Stimulated activated CD4-positive, alpha-beta T cell treated with anti-CD3 and anti-CD28 coated beads, Interleukin-15, amount 100 ng/mL, for 24 hours (primary cell): ENCODE measurements around the gene PHLDB1.
A peak's percentile ranks its signal among the peaks of the same experiment; 100 is the strongest.

Source experiments
- DNase-seq: peaks from one replicate; pipeline ENCODE4 v3.0.0-alpha.2; 2020

Gene PHLDB1

GRCh38 chr11:118641397-118642019 is 34.1 kb downstream of the PHLDB1 start:
- no peak for DNase-seq

- no peak for DNase-seq
Observed at GRCh38 chr11:118643142-118643994, 36.0 kb downstream of the PHLDB1 start.

- no peak for DNase-seq
Observed at GRCh38 chr11:118643995-118644345, 36.6 kb downstream of the PHLDB1 start.

GRCh38 chr11:118644496-118644895 is 37.1 kb downstream of the PHLDB1 start:
- no peak for DNase-seq

- no peak for DNase-seq
Observed at GRCh38 chr11:118645066-118645715, 37.8 kb downstream of the PHLDB1 start.

- DNase-seq: no peak
Observed at GRCh38 chr11:118646393-118646792, 39.0 kb downstream of the PHLDB1 start.

GRCh38 chr11:118648291-118648690 is 40.9 kb downstream of the PHLDB1 start:
- no peak for DNase-seq

- no peak for DNase-seq
Observed at GRCh38 chr11:118649941-118650340, 42.5 kb downstream of the PHLDB1 start.

- DNase-seq: no peak
Observed at GRCh38 chr11:118650366-118650765, 43.0 kb downstream of the PHLDB1 start.

GRCh38 chr11:118651820-118652219 is 44.4 kb downstream of the PHLDB1 start:
- DNase-seq: no peak

GRCh38 chr11:118652681-118653181 is 45.3 kb downstream of the PHLDB1 start:
- DNase-seq: no peak

GRCh38 chr11:118653684-118654390 is 46.4 kb downstream of the PHLDB1 start:
- no peak for DNase-seq

- no peak for DNase-seq
Observed at GRCh38 chr11:118655486-118656190, 48.2 kb downstream of the PHLDB1 start.

- DNase-seq: no peak
Observed at GRCh38 chr11:118656563-118657165, 49.2 kb downstream of the PHLDB1 start.

- DNase-seq: no peak
Observed at GRCh38 chr11:118657238-118657637, 49.8 kb downstream of the PHLDB1 start.

GRCh38 chr11:118657709-118658428 is 50.5 kb downstream of the PHLDB1 start:
- no peak for DNase-seq

GRCh38 chr11:118658429-118659313 is 51.3 kb downstream of the PHLDB1 start:
- DNase-seq: peak; percentile 12

GRCh38 chr11:118659314-118659952 is 52.0 kb downstream of the PHLDB1 start:
- DNase-seq: peak; percentile 94

- no peak for DNase-seq
Observed at GRCh38 chr11:118659953-118660680, 52.7 kb downstream of the PHLDB1 start.
